HL-60 (cell line): Measurements from ENCODE around the gene EDIL3.

Experiments
- GABPA ChIP-seq: IDR thresholded peaks from 2 replicates; pipeline ENCODE4 v1.6.1; 2012; ENCODE audit warnings: low read depth
- POLR2AphosphoS5 ChIP-seq: IDR thresholded peaks from 2 replicates; pipeline ENCODE4 v1.6.1; 2012; ENCODE audit warnings: low read depth
- REST ChIP-seq: IDR thresholded peaks from 2 replicates; pipeline ENCODE4 v1.6.1; 2012; ENCODE audit warnings: low read depth; ENCODE audit not compliant: insufficient replicate concordance
- TF ChIP-seq, protein P1 (sequence below): IDR thresholded peaks from one replicate; pipeline ENCODE4 v1.5.1; 2011; ENCODE audit warnings: low read length, control low read depth, inconsistent platforms; ENCODE audit not compliant: insufficient read depth

- TF ChIP-seq, protein P1, sequence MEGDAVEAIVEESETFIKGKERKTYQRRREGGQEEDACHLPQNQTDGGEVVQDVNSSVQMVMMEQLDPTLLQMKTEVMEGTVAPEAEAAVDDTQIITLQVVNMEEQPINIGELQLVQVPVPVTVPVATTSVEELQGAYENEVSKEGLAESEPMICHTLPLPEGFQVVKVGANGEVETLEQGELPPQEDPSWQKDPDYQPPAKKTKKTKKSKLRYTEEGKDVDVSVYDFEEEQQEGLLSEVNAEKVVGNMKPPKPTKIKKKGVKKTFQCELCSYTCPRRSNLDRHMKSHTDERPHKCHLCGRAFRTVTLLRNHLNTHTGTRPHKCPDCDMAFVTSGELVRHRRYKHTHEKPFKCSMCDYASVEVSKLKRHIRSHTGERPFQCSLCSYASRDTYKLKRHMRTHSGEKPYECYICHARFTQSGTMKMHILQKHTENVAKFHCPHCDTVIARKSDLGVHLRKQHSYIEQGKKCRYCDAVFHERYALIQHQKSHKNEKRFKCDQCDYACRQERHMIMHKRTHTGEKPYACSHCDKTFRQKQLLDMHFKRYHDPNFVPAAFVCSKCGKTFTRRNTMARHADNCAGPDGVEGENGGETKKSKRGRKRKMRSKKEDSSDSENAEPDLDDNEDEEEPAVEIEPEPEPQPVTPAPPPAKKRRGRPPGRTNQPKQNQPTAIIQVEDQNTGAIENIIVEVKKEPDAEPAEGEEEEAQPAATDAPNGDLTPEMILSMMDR, result no peak
- TF ChIP-seq REST, result no peak
- TF ChIP-seq POLR2AphosphoS5, result no peak
- no peak for TF ChIP-seq GABPA
Observed at GRCh38 chr5:84242286-84242685, 142.4 kb downstream of the EDIL3 start.
